GM12878 (cell line): ENCODE data around the gene GBA2.

ENCODE experiments used
- BRCA1 ChIP-seq: IDR thresholded peaks from 2 replicates; pipeline ENCODE4 v1.6.1; 2011; ENCODE audit warnings: low read depth, low read length, improper control_type of control experiment
- NFXL1 ChIP-seq: fragments of 450-650 bp; IDR thresholded peaks from 2 replicates; pipeline ENCODE4 v1.6.1; 2017; ENCODE audit warnings: antibody characterized with exemption, mild to moderate bottlenecking, borderline replicate concordance
- NFYB ChIP-seq: IDR thresholded peaks from 2 replicates; pipeline ENCODE4 v1.6.1; 2011; ENCODE audit warnings: low read depth, mild to moderate bottlenecking, low read length, improper control_type of control experiment, moderate library complexity; ENCODE audit not compliant: insufficient read depth
- RCOR1 ChIP-seq: conservative IDR thresholded peaks from 2 replicates; pipeline ENCODE4 v1.6.1; 2012; ENCODE audit warnings: low read depth, low read length, improper control_type of control experiment
- RUNX3 ChIP-seq: IDR thresholded peaks from 2 replicates; pipeline ENCODE4 v1.6.1; 2012; ENCODE audit warnings: low read length, inconsistent platforms
- SIX5 ChIP-seq: IDR thresholded peaks from 2 replicates; pipeline ENCODE4 v1.6.1; 2011; ENCODE audit warnings: mild to moderate bottlenecking, low read depth, low read length, moderate library complexity; ENCODE audit not compliant: severe bottlenecking
- SRF ChIP-seq, 2 experiments: IDR thresholded peaks; 2 replicates each; pipeline ENCODE4 v1.6.1; 2011; ENCODE audit warnings: low read depth in 2 of 2, low read length in 2 of 2, mild to moderate bottlenecking in 1 of 2, moderate library complexity in 1 of 2
- TF ChIP-seq, protein P1 (sequence below): IDR thresholded peaks from 2 replicates; pipeline ENCODE4 v1.6.1; 2012; ENCODE audit warnings: mild to moderate bottlenecking, low read depth, low read length
- TF ChIP-seq, protein P2 (sequence below), 3 experiments: IDR thresholded peaks in 2 of 3; conservative IDR thresholded peaks in 1 of 3; 2 replicates each; pipeline ENCODE4 v1.5.1; 2011; ENCODE audit warnings: low read depth in 3 of 3, low read length in 3 of 3, mild to moderate bottlenecking in 3 of 3, control low read depth in 2 of 3, moderate library complexity in 2 of 3, inconsistent platforms in 1 of 3, mixed read lengths in 1 of 3; ENCODE audit not compliant: control insufficient read depth in 2 of 3, insufficient read depth in 1 of 3; ENCODE audit errors: extremely low read depth in 1 of 3
- TF ChIP-seq, protein P3 (sequence below): IDR thresholded peaks from 2 replicates; pipeline ENCODE4 v1.6.1; 2011; ENCODE audit warnings: low read depth, mild to moderate bottlenecking, low read length, moderate library complexity, borderline replicate concordance; ENCODE audit errors: extremely low read depth

DNA sequence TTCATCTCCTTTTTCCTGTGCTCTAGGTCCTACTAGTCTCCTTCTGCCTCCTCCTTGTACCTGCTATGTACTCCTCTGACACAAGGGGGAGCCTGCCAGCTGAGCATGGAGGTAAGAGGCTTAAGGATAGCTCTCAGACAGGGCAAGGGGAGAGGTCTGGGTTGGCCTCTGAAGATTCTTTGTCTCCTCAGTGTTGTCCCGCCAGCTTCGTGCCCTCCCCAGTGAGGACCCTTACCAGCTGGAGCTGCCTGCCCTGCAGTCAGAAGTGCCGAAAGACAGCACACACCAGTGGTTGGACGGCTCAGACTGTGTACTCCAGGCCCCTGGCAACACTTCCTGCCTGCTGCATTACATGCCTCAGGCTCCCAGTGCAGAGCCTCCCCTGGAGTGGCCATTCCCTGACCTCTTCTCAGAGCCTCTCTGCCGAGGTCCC lies 12.8 kb downstream of the GBA2 start:
- TF ChIP-seq NFYB (no peak), SRF (IDR thresholded peaks at IDR 0.05; ENCODE audit: low read depth in 2 of 2, low read length in 2 of 2) (no peak), BRCA1 (no peak), NFXL1 (no peak), RCOR1 (no peak), SIX5 (no peak), RUNX3 (no peak)
- TF ChIP-seq, protein P1, sequence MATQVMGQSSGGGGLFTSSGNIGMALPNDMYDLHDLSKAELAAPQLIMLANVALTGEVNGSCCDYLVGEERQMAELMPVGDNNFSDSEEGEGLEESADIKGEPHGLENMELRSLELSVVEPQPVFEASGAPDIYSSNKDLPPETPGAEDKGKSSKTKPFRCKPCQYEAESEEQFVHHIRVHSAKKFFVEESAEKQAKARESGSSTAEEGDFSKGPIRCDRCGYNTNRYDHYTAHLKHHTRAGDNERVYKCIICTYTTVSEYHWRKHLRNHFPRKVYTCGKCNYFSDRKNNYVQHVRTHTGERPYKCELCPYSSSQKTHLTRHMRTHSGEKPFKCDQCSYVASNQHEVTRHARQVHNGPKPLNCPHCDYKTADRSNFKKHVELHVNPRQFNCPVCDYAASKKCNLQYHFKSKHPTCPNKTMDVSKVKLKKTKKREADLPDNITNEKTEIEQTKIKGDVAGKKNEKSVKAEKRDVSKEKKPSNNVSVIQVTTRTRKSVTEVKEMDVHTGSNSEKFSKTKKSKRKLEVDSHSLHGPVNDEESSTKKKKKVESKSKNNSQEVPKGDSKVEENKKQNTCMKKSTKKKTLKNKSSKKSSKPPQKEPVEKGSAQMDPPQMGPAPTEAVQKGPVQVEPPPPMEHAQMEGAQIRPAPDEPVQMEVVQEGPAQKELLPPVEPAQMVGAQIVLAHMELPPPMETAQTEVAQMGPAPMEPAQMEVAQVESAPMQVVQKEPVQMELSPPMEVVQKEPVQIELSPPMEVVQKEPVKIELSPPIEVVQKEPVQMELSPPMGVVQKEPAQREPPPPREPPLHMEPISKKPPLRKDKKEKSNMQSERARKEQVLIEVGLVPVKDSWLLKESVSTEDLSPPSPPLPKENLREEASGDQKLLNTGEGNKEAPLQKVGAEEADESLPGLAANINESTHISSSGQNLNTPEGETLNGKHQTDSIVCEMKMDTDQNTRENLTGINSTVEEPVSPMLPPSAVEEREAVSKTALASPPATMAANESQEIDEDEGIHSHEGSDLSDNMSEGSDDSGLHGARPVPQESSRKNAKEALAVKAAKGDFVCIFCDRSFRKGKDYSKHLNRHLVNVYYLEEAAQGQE: no peak
- TF ChIP-seq, protein P2, sequence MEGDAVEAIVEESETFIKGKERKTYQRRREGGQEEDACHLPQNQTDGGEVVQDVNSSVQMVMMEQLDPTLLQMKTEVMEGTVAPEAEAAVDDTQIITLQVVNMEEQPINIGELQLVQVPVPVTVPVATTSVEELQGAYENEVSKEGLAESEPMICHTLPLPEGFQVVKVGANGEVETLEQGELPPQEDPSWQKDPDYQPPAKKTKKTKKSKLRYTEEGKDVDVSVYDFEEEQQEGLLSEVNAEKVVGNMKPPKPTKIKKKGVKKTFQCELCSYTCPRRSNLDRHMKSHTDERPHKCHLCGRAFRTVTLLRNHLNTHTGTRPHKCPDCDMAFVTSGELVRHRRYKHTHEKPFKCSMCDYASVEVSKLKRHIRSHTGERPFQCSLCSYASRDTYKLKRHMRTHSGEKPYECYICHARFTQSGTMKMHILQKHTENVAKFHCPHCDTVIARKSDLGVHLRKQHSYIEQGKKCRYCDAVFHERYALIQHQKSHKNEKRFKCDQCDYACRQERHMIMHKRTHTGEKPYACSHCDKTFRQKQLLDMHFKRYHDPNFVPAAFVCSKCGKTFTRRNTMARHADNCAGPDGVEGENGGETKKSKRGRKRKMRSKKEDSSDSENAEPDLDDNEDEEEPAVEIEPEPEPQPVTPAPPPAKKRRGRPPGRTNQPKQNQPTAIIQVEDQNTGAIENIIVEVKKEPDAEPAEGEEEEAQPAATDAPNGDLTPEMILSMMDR (IDR thresholded peaks at IDR 0.05 in 2 of 3, conservative IDR thresholded peaks at IDR 0.05 in 1 of 3; ENCODE audit: control insufficient read depth in 2 of 3, extremely low read depth in 1 of 3, insufficient read depth in 1 of 3, low read depth in 3 of 3, low read length in 3 of 3): peak; percentile 84 to 93 (median 91)
- TF ChIP-seq, protein P3, sequence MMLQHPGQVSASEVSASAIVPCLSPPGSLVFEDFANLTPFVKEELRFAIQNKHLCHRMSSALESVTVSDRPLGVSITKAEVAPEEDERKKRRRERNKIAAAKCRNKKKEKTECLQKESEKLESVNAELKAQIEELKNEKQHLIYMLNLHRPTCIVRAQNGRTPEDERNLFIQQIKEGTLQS: no peak
